Breast epithelium (tissue), 3 donors: ENCODE measurements around the gene CCZ1B.
"Not testable (repeated sequence)": the region's sequence is repeated elsewhere in the genome, so short reads cannot be mapped to it uniquely, and the experiment has no call there.

Source experiments
- POLR2A ChIP-seq: fragments of 450-650 bp; IDR thresholded peaks from one replicate; pipeline ENCODE4 v1.6.1; 2016; ENCODE audit warnings: antibody characterized with exemption, mild to moderate bottlenecking, moderate library complexity
- POLR2AphosphoS5 ChIP-seq, 3 donors: sonication (generic); formaldehyde crosslinking; IDR thresholded peaks; one replicate each; pipeline ENCODE4 v1.6.1; 2017; ENCODE audit warnings: antibody characterized with exemption in 3 of 3
- TF ChIP-seq, protein P1 (sequence below), 3 donors: fragments of 450-650 bp; IDR thresholded peaks; one replicate each; pipeline ENCODE4 v1.5.1; 2016 to 2017; ENCODE audit warnings: antibody characterized with exemption in 3 of 3, mild to moderate bottlenecking in 3 of 3, moderate library complexity in 3 of 3

- TF ChIP-seq POLR2AphosphoS5 (IDR thresholded peaks at IDR 0.05); POLR2A: not testable (repeated sequence)
- TF ChIP-seq, protein P1, sequence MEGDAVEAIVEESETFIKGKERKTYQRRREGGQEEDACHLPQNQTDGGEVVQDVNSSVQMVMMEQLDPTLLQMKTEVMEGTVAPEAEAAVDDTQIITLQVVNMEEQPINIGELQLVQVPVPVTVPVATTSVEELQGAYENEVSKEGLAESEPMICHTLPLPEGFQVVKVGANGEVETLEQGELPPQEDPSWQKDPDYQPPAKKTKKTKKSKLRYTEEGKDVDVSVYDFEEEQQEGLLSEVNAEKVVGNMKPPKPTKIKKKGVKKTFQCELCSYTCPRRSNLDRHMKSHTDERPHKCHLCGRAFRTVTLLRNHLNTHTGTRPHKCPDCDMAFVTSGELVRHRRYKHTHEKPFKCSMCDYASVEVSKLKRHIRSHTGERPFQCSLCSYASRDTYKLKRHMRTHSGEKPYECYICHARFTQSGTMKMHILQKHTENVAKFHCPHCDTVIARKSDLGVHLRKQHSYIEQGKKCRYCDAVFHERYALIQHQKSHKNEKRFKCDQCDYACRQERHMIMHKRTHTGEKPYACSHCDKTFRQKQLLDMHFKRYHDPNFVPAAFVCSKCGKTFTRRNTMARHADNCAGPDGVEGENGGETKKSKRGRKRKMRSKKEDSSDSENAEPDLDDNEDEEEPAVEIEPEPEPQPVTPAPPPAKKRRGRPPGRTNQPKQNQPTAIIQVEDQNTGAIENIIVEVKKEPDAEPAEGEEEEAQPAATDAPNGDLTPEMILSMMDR (IDR thresholded peaks at IDR 0.05), result not testable (repeated sequence)
These were observed 38.1 kb upstream of the CCZ1B start for GRCh38 chr7:6864188-6864587.
